Left lung (tissue), 10 donors: ENCODE measurements around the gene SLC2A5. TPM values are rescaled to one million over a fixed set of nuclear protein-coding genes. Genes with fewer than 3 reads are reported as not detected.

ENCODE experiments used
- ATAC-seq: fragments of 200-7000 bp; cut with Tn5 transposase; one replicate; pipeline ENCODE4 v1.9.1; 2020; ENCODE audit warnings: moderate library complexity
- DNase-seq, 4 donors: peaks; one replicate each; pipeline ENCODE4 v3.0.0-alpha.2; 2013 to 2020
- H3K27ac ChIP-seq, 2 donors: fragments of 200-600 bp; sonication (generic) in 1 of 2; one replicate each; pipeline versions ENCODE4 v1.5.0 to v1.8.0; 2020 to 2021
- H3K27me3 ChIP-seq, 2 donors: fragments of 200-600 bp; sonication (generic) in 1 of 2; one replicate each; pipeline versions ENCODE4 v1.5.0 to v1.8.0; 2020 to 2021
- H3K36me3 ChIP-seq, 2 donors: fragments of 200-600 bp; sonication (generic) in 1 of 2; one replicate each; pipeline versions ENCODE4 v1.5.0 to v1.8.0; 2020 to 2021
- H3K4me1 ChIP-seq, 2 donors: fragments of 200-600 bp; one replicate each; pipeline ENCODE4 v1.8.0; 2021
- H3K4me3 ChIP-seq, 2 donors: fragments of 200-600 bp; sonication (generic) in 1 of 2; one replicate each; pipeline versions ENCODE4 v1.5.0 to v1.8.0; 2020 to 2021; ENCODE audit warnings: mild to moderate bottlenecking in 1 of 2
- H3K9me3 ChIP-seq, 2 donors: fragments of 200-600 bp; sonication (generic) in 1 of 2; one replicate each; pipeline versions ENCODE4 v1.5.0 to v1.8.0; 2020 to 2021
- CTCF ChIP-seq, 2 donors: fragments of 200-600 bp; sonication (generic) in 1 of 2; IDR thresholded peaks; one replicate each; pipeline versions ENCODE4 v1.5.0 to v1.8.0; 2021; ENCODE audit warnings: antibody characterized with exemption in 2 of 2
- intact Hi-C, 2 donors: fragments of 100-400 bp; cut with DNase I; formaldehyde crosslinking; loops; one replicate each; pipeline versions ENCODE4 v1.11.2 to v1.14.2; 2022
- polyA plus RNA-seq, 6 donors: library from polyadenylated mRNA; unstranded; fragments of 120-200 nt; gene quantifications; one replicate each; pipeline ENCODE4 v1.2.1, GENCODE V29; 2013; ENCODE audit not compliant: insufficient read length in 6 of 6
- total RNA-seq, 2 donors: library from RNA; stranded (reverse); fragmentation: NEBNext Ultra II Directional; extraction: Animal tissue kit (Norgen Biotek cat#: 25700); gene quantifications; one replicate each; pipeline ENCODE4 v1.2.1, GENCODE V29; 2021
- donor health status: DM: no; HTN: yes; CAD: no.
- donor health status: DM: no; HTN: no; CAD: no.

Gene SLC2A5
- total and polyA plus RNA-seq, 8 donors = 0.52 to 1.6 (median 1.0) TPM

GRCh38 chr1:9108056-9108665, 38.7 kb upstream of the SLC2A5 start:
- no peaks in the 10 kb centered on the region for H3K27me3 ChIP-seq
- no peak overlapping the region for H3K27ac ChIP-seq
- H3K36me3 ChIP-seq = peaks cover 0 to 37% of the 10 kb centered on the region in 2 donors
- ATAC-seq = no peak
- H3K4me1 ChIP-seq = peaks cover 0 to 8% of the 10 kb centered on the region in 2 donors
- no peak for TF ChIP-seq CTCF (IDR thresholded peaks at IDR 0.05)
- intact Hi-C loops = loop anchor here in 1 of 2 donors (10.0 kb wide), 1 partner anchor 183 kb away; no protein-coding TSS in a partner anchor
- no peaks in the 10 kb centered on the region for H3K9me3 ChIP-seq
- DNase-seq = no peak
- no peak overlapping the region for H3K4me3 ChIP-seq

GRCh38 chr1:9107136-9107535, 37.7 kb upstream of the SLC2A5 start:
- intact Hi-C loops = loop anchor here in 1 of 2 donors (10.0 kb wide), 1 partner anchor 182 kb away; no protein-coding TSS in a partner anchor

GRCh38 chr1:9106286-9106685, 36.9 kb upstream of the SLC2A5 start:
- Histone ChIP-seq H3K4me3 (no peak overlapping the region), H3K27ac (no peak overlapping the region), H3K36me3 (peaks cover 0 to 48% of the 10 kb centered on the region in 2 donors), H3K9me3 (no peaks in the 10 kb centered on the region), H3K27me3 (no peaks in the 10 kb centered on the region), H3K4me1 (peaks cover 0 to 8% of the 10 kb centered on the region in 2 donors)
- TF ChIP-seq CTCF (IDR thresholded peaks at IDR 0.05) = no peak
- no peak for ATAC-seq
- no peak for DNase-seq
- intact Hi-C loops = loop anchor here in 1 of 2 donors (10.0 kb wide), 1 partner anchor 181 kb away; no protein-coding TSS in a partner anchor

More at GRCh38 chr1:9107136-9107535, 37.7 kb upstream of the SLC2A5 start:
- H3K4me1 ChIP-seq = peaks cover 0 to 8% of the 10 kb centered on the region in 2 donors
- no peak overlapping the region for H3K27ac ChIP-seq
- no peak for TF ChIP-seq CTCF (IDR thresholded peaks at IDR 0.05)
- DNase-seq (peak in 1 of 4 donors; percentile 29), ATAC-seq (no peak)
- no peak overlapping the region for H3K4me3 ChIP-seq
- H3K36me3 ChIP-seq = peaks cover 0 to 47% of the 10 kb centered on the region in 2 donors
- H3K27me3 ChIP-seq = no peaks in the 10 kb centered on the region
- no peaks in the 10 kb centered on the region for H3K9me3 ChIP-seq

- H3K4me1 ChIP-seq = peaks cover 0 to under 1% of the 10 kb centered on the region in 2 donors
- no peak for TF ChIP-seq CTCF (IDR thresholded peaks at IDR 0.05)
- no peak overlapping the region for H3K27ac ChIP-seq
- H3K36me3 ChIP-seq = peaks cover 0 to 48% of the 10 kb centered on the region in 2 donors
- intact Hi-C loops = loop anchor here in 1 of 2 donors (10.0 kb wide), 1 partner anchor 181 kb away; no protein-coding TSS in a partner anchor
- no peak overlapping the region for H3K4me3 ChIP-seq
- DNase-seq (no peak), ATAC-seq (no peak)
- H3K9me3 ChIP-seq = no peaks in the 10 kb centered on the region
- no peaks in the 10 kb centered on the region for H3K27me3 ChIP-seq
Observed at GRCh38 chr1:9105336-9105867, 36.0 kb upstream of the SLC2A5 start.

GRCh38 chr1:9101510-9102146, 32.2 kb upstream of the SLC2A5 start:
- TF ChIP-seq CTCF (IDR thresholded peaks at IDR 0.05) = peak; percentile 39 to 47
- no peaks in the 10 kb centered on the region for H3K4me1 ChIP-seq
- H3K27me3 ChIP-seq = no peaks in the 10 kb centered on the region
- peaks cover 0 to 30% of the 10 kb centered on the region in 2 donors for H3K36me3 ChIP-seq
- ATAC-seq (peak; percentile 83), DNase-seq (peak in 1 of 4 donors; percentile 36)
- intact Hi-C loops = loop anchor here in 1 of 2 donors (10.0 kb wide), 1 partner anchor 177 kb away; no protein-coding TSS in a partner anchor
- H3K27ac ChIP-seq = no peak overlapping the region
- no peak overlapping the region for H3K4me3 ChIP-seq
- H3K9me3 ChIP-seq = no peaks in the 10 kb centered on the region
